GM10266 (cell line): ENCODE measurements around the gene BNIP2.

Experiments
- DNase-seq: peaks from one replicate; pipeline ENCODE4 v3.0.0; 2012; ENCODE audit errors: extremely low spot score
- TF ChIP-seq, protein P1 (sequence below): IDR thresholded peaks from 2 replicates; pipeline ENCODE4 v1.5.1; 2012; ENCODE audit warnings: mild to moderate bottlenecking, low read depth; ENCODE audit not compliant: control insufficient read depth, insufficient read depth; ENCODE audit errors: missing control alignments

BNIP2 gene

DNA sequence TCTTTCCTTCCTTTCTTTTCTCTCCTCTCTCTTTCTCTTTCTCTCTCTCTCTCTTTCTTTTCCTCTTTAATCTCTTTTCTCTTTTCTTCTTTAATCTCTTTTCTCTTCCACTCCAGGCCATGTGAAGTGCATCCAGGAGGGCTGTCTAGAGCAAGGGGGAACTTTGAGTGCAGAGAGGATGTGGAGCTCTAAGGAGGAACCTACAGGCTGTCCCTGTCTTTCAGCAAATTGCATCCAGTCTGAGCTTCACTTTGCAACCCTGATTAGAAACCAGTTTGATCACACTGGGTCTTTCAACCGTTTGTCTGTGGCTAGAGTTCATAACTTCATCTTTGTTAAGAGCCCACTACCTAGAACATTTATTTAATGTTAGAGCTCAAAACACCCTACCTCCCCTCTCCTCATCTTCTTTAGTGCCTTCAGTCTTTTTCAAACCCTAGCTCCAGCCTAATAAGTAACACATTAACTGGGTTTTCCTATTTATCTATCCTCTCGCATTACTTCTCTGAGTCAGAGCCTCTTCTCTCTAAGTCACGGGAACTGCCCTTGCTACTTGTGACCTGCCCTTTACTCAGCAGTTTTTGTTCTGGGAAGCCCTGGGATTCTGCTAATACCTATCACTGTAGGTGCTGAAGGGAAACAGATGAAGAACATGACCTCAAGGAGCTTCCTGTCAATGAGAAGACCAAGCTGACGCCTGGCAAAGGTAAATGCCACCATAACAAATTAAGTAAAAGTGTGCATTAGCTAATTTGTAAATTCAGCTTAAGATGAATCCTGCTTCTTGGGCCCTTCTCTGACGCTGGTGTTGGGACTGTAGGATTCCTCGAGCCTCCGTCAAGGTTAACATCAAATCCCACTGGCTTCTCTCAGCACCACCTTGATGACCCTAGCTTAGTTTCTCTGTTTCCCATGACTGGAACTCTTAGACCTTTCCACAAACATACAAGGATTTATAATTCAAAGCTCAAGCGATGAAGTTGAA lies 77.6 kb downstream of the BNIP2 start, which contains the start of gene GCNT3:
TSS of gene GCNT3 (plus strand) at position 508 of the 985 bp plus-strand sequence. CDS start 6,456 bp downstream, outside the sequence.
- TF ChIP-seq, protein P1, sequence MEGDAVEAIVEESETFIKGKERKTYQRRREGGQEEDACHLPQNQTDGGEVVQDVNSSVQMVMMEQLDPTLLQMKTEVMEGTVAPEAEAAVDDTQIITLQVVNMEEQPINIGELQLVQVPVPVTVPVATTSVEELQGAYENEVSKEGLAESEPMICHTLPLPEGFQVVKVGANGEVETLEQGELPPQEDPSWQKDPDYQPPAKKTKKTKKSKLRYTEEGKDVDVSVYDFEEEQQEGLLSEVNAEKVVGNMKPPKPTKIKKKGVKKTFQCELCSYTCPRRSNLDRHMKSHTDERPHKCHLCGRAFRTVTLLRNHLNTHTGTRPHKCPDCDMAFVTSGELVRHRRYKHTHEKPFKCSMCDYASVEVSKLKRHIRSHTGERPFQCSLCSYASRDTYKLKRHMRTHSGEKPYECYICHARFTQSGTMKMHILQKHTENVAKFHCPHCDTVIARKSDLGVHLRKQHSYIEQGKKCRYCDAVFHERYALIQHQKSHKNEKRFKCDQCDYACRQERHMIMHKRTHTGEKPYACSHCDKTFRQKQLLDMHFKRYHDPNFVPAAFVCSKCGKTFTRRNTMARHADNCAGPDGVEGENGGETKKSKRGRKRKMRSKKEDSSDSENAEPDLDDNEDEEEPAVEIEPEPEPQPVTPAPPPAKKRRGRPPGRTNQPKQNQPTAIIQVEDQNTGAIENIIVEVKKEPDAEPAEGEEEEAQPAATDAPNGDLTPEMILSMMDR, result no peak
- no peak for DNase-seq

DNA sequence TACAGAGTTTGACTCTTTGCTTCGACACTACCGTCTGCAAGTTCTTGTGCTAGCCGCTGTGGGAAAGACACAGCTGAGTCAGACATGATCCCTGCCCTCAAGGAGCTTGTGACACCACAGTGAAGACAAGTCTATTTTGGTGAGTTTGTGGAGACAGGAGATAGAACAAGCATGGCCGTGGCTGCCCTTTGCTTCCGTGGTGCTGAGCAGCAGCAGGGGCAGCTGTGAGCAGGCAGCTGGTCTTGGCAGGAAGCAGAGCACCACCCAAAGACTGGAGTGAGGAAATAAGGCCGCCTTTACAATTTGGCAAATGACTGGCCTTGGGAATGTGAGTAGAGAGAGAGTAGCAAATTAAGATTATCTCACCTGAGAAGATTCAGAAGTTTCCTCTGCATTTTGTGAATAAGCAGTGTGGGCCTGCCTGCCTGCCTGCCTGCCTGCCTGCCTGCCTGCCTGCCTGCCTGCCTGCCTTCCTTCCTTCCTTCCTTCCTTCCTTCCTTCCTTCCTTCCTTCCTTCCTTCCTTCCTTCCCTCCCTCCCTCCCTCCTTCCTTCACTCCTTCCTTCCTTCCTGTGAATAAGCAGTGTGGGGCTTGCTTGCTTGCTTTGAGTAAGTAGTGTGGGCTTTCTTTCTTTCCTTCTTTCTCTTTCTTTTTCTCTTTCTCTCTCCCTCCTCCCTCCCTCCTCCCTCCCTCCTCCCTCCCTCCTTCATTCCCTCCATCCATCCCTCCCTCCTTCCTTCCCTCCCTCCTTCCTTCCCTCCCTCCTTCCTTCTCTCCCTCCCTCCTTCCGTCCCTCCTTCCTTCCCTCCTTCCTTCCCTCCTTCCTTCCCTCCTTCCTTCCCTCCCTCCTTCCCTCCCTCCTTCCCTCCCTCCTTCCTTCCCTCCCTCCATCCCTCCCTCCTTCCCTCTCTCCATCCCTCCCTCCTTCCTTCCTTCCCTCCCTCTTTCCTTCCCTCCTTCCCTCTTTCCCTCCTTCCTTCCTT lies 79.1 kb downstream of the BNIP2 start:
- TF ChIP-seq, protein P1, result no peak
- DNase-seq, result no peak
